GM18861 (cell line): ENCODE measurements around the gene NAV2.
A peak's percentile ranks its signal among the peaks of the same experiment; 100 is the strongest.

Experiments used
- ATAC-seq: cut with Tn5 transposase; IDR thresholded peaks from one replicate; pipeline ENCODE4 v1.9.1; 2021; ENCODE audit not compliant: unreplicated experiment

Gene NAV2

GRCh38 chr11:20097319-20098221 lies 384.9 kb downstream of the NAV2 start:
- no peak for ATAC-seq

- peak; percentile 59 for ATAC-seq
Observed at GRCh38 chr11:20099527-20099926, 386.9 kb downstream of the NAV2 start.

- no peak for ATAC-seq
Observed at GRCh38 chr11:20102397-20102796, 389.8 kb downstream of the NAV2 start.

GRCh38 chr11:20103281-20103680 lies 390.6 kb downstream of the NAV2 start:
- ATAC-seq = no peak

GRCh38 chr11:20105427-20105826 lies 392.8 kb downstream of the NAV2 start:
- ATAC-seq = no peak

GRCh38 chr11:20109731-20110445 lies 397.3 kb downstream of the NAV2 start:
- no peak for ATAC-seq

GRCh38 chr11:20110908-20111669 lies 398.5 kb downstream of the NAV2 start:
- peak; percentile 86 for ATAC-seq

GRCh38 chr11:20111871-20112270 lies 399.2 kb downstream of the NAV2 start:
- ATAC-seq = no peak

GRCh38 chr11:20112291-20113148 lies 399.9 kb downstream of the NAV2 start:
- no peak for ATAC-seq

GRCh38 chr11:20113149-20113438 lies 400.5 kb downstream of the NAV2 start:
- no peak for ATAC-seq

- no peak for ATAC-seq
Observed at GRCh38 chr11:20114588-20114987, 402.0 kb downstream of the NAV2 start.

GRCh38 chr11:20116825-20117224 lies 404.2 kb downstream of the NAV2 start:
- ATAC-seq = no peak

GRCh38 chr11:20117291-20117690 lies 404.7 kb downstream of the NAV2 start:
- ATAC-seq = no peak

GRCh38 chr11:20118209-20118608 lies 405.6 kb downstream of the NAV2 start:
- ATAC-seq = no peak

GRCh38 chr11:20119315-20119714 lies 406.7 kb downstream of the NAV2 start:
- no peak for ATAC-seq

GRCh38 chr11:20120134-20120925 lies 407.7 kb downstream of the NAV2 start:
- no peak for ATAC-seq

- ATAC-seq = no peak
Observed at GRCh38 chr11:20122131-20122530, 409.5 kb downstream of the NAV2 start.

GRCh38 chr11:20125927-20126326 lies 413.3 kb downstream of the NAV2 start:
- no peak for ATAC-seq

- ATAC-seq = no peak
Observed at GRCh38 chr11:20126724-20127123, 414.1 kb downstream of the NAV2 start.
